K562 (cell line): ENCODE measurements around the gene HSF5. TPM values are rescaled to one million over a fixed set of nuclear protein-coding genes. Genes with fewer than 3 reads are reported as not detected.

Experiments used
- ATF6 ChIP-seq: sonication (generic); formaldehyde crosslinking; IDR thresholded peaks from 2 replicates; pipeline ENCODE4 v1.4.0; 2020; ENCODE audit warnings: mild to moderate bottlenecking, missing genetic modification reagents
- C11orf30 ChIP-seq: fragments of 450-650 bp; IDR thresholded peaks from 2 replicates; pipeline ENCODE4 v1.6.1; 2016; ENCODE audit warnings: low read depth, mild to moderate bottlenecking
- FOXK1 ChIP-seq: sonication (generic); formaldehyde crosslinking; IDR thresholded peaks from 2 replicates; pipeline ENCODE4 v1.8.0; 2022; ENCODE audit warnings: missing genetic modification reagents, mild to moderate bottlenecking, borderline replicate concordance
- HBP1 ChIP-seq: fragments of 450-650 bp; formaldehyde crosslinking; IDR thresholded peaks from 2 replicates; pipeline ENCODE4 v1.4.0; 2022; ENCODE audit warnings: missing genetic modification characterization
- HDAC6 ChIP-seq: IDR thresholded peaks from 2 replicates; pipeline ENCODE4 v1.6.1; 2012; ENCODE audit warnings: low read depth, mild to moderate bottlenecking, control low read depth, inconsistent platforms, low read length, moderate library complexity
- MYBL2 ChIP-seq, 2 experiments: fragments of 450-650 bp in 1 of 2; sonication (generic) in 1 of 2; formaldehyde crosslinking in 1 of 2; IDR thresholded peaks; 2 replicates each; pipeline versions ENCODE4 v1.6.1 to v1.8.1; 2017 to 2022; ENCODE audit warnings: borderline replicate concordance in 1 of 2, inconsistent platforms in 1 of 2, low read depth in 1 of 2, mild to moderate bottlenecking in 1 of 2, missing genetic modification reagents in 1 of 2, moderate library complexity in 1 of 2
- PCBP2 ChIP-seq: fragments of 200-400 bp; formaldehyde crosslinking; IDR thresholded peaks from 2 replicates; pipeline ENCODE4 v1.6.1; 2018; ENCODE audit warnings: low read length, low read depth, mild to moderate bottlenecking, moderate library complexity; ENCODE audit not compliant: poor library complexity, severe bottlenecking
- ZNF316 ChIP-seq: fragments of 450-650 bp; IDR thresholded peaks from 2 replicates; pipeline ENCODE4 v1.6.1; 2016
- ZNF384 ChIP-seq: IDR thresholded peaks from 2 replicates; pipeline ENCODE4 v1.6.1; 2012; ENCODE audit warnings: low read depth, low read length, improper control_type of control experiment
- ZNF395 ChIP-seq: fragments of 200-800 bp; sonication (Bioruptor generic); IDR thresholded peaks from 2 replicates; pipeline ENCODE4 v1.6.1; 2017; ENCODE audit warnings: missing genetic modification characterization, missing compliant biosample characterization
- ZNF512 ChIP-seq: IDR thresholded peaks from 2 replicates; pipeline ENCODE4 v1.6.1; 2016; ENCODE audit warnings: missing genetic modification characterization, missing compliant biosample characterization
- ZNF584 ChIP-seq: fragments of 200-800 bp; sonication (Bioruptor generic); IDR thresholded peaks from 2 replicates; pipeline ENCODE4 v1.6.1; 2016; ENCODE audit warnings: low read depth, mild to moderate bottlenecking, missing genetic modification characterization, missing compliant biosample characterization
- ZNF644 ChIP-seq: fragments of 200-800 bp; sonication (Bioruptor generic); IDR thresholded peaks from 2 replicates; pipeline ENCODE4 v1.6.1; 2016; ENCODE audit warnings: low read depth, missing genetic modification characterization, missing compliant biosample characterization
- polyA plus RNA-seq, 8 experiments: library from polyadenylated mRNA; depleted of rRNA in 4 of 8; stranded (reverse) in 5 of 8; unstranded in 3 of 8; fragments of >200 nt; fragmentation: Nextera tagmentation in 2 of 8; fragmentation: Illumina TruSeq in 1 of 8; extraction: Ambion mirVana in 2 of 8; extraction: Trizol in 1 of 8; gene quantifications; 2 replicates each; pipeline versions ENCODE4 v1.2.1 to v1.2.3, GENCODE V29; 2011 to 2014; ENCODE audit warnings: inconsistent platforms in 1 of 8, missing spikeins in 1 of 8
- total RNA-seq, 7 experiments: library from RNA; depleted of rRNA in 6 of 7; stranded (reverse); fragments of >200 nt in 6 of 7; fragmentation: Illumina TruSeq in 2 of 7; extraction: Trizol in 2 of 7; gene quantifications; 2 replicates each; pipeline versions ENCODE4 v1.2.1 to v1.2.3, GENCODE V29; 2011 to 2021; ENCODE audit warnings: low replicate concordance in 1 of 7
- TF ChIP-seq, protein P1 (sequence below): fragments of 450-650 bp; IDR thresholded peaks from 2 replicates; pipeline ENCODE4 v1.6.1; 2017; ENCODE audit warnings: antibody characterized with exemption
- TF ChIP-seq, protein P2 (sequence below): fragments of 450-650 bp; IDR thresholded peaks from 2 replicates; pipeline ENCODE4 v1.6.1; 2016; ENCODE audit warnings: mild to moderate bottlenecking

Gene HSF5
- total and polyA plus RNA-seq, 9 of the 15 experiments (the other 6 are each of a cell fraction or from before 2014, with no cell fraction given): 0.04 TPM; not detected in 8

DNA sequence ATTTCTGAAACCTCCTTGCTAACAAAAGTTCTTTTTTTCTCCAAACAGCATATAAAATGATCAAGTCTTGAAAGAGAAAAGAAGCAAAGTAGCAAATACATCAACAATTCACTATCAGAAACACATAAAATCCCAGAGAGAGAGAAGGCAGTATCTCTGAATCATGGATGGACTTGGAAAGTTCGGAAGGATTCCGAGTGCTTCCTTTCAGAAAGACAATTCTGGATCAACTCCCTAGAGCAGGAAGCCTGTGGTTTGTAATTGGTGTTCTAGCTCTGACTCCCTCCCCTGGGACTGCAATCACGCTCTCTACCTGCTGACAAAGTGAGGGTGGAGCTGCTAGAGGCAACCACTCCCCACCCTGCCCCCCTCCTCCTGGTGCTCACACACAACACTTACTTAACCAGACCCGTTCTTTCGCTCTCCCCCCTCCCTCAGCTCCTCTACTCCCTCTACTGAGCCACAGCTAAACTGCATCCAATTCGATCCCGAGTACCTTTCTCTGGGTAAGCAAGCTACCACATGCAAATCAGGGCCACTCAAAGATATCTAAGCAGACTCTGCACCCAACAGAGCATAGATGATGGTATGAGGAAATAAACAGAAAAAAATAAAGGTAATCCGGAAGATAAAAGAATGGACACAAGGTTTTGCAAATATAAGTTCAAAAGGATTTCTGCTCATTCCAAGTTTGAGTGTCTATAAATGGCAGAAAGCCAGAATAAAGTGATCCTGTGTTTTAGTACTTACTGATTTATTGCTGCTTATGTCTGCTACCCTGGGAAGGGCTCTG is 70.7 kb downstream of the HSF5 start, which contains the start of gene RNF43 (continued):
- TF ChIP-seq ZNF584 (CRISPR knock-in tag) (no peak), MYBL2 (IDR thresholded peaks at IDR 0.05; ENCODE audit: low read depth) (no peak), MYBL2 (CRISPR knock-in tag; IDR thresholded peaks at IDR 0.05; ENCODE audit: borderline replicate concordance) (no peak), HDAC6 (no peak), C11orf30 (no peak), ZNF316 (no peak), ZNF512 (tag) (no peak), FOXK1 (CRISPR knock-in tag) (no peak), ZNF644 (tag) (no peak), HBP1 (CRISPR knock-in tag) (no peak), ATF6 (no peak), PCBP2 (no peak), ZNF395 (CRISPR knock-in tag) (no peak), ZNF384 (peak; percentile 7; the same call in 1 of the 2 replicates)
- TF ChIP-seq, protein P1, sequence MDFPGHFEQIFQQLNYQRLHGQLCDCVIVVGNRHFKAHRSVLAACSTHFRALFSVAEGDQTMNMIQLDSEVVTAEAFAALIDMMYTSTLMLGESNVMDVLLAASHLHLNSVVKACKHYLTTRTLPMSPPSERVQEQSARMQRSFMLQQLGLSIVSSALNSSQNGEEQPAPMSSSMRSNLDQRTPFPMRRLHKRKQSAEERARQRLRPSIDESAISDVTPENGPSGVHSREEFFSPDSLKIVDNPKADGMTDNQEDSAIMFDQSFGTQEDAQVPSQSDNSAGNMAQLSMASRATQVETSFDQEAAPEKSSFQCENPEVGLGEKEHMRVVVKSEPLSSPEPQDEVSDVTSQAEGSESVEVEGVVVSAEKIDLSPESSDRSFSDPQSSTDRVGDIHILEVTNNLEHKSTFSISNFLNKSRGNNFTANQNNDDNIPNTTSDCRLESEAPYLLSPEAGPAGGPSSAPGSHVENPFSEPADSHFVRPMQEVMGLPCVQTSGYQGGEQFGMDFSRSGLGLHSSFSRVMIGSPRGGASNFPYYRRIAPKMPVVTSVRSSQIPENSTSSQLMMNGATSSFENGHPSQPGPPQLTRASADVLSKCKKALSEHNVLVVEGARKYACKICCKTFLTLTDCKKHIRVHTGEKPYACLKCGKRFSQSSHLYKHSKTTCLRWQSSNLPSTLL: no peak
- TF ChIP-seq, protein P2, sequence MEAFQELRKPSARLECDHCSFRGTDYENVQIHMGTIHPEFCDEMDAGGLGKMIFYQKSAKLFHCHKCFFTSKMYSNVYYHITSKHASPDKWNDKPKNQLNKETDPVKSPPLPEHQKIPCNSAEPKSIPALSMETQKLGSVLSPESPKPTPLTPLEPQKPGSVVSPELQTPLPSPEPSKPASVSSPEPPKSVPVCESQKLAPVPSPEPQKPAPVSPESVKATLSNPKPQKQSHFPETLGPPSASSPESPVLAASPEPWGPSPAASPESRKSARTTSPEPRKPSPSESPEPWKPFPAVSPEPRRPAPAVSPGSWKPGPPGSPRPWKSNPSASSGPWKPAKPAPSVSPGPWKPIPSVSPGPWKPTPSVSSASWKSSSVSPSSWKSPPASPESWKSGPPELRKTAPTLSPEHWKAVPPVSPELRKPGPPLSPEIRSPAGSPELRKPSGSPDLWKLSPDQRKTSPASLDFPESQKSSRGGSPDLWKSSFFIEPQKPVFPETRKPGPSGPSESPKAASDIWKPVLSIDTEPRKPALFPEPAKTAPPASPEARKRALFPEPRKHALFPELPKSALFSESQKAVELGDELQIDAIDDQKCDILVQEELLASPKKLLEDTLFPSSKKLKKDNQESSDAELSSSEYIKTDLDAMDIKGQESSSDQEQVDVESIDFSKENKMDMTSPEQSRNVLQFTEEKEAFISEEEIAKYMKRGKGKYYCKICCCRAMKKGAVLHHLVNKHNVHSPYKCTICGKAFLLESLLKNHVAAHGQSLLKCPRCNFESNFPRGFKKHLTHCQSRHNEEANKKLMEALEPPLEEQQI: no peak
